PC-3 (cell line): ENCODE results near the gene ATG13. TPM values are rescaled to one million over a fixed set of nuclear protein-coding genes. Genes with fewer than 3 reads are reported as not detected.

Experiments used
- ATAC-seq: fragments of 200-7000 bp; cut with Tn5 transposase; 2 replicates; pipeline ENCODE4 v1.9.1; 2020; ENCODE audit warnings: mild to moderate bottlenecking, moderate library complexity
- BruUV-seq: library from RNA; stranded (reverse); fragments of 400-500 nt; replicated peaks from 2 replicates; lab custom pipeline; 2021; lab: Mats Ljungman, UMichigan
- CTCF ChIA-PET: fragments of 300-600 bp; sonication (Branson Sonifier 250); formaldehyde crosslinking; loops from one replicate; lab custom pipeline; 2022; ENCODE audit warnings: antibody characterized with exemption; lab: Charles Lee
- POLR2A ChIA-PET: fragments of 300-600 bp; sonication (Branson Sonifier 250); formaldehyde crosslinking; loops from one replicate; lab custom pipeline; 2022; ENCODE audit warnings: antibody characterized with exemption; ENCODE audit not compliant: unreplicated experiment; lab: Charles Lee
- DNase-seq: peaks from one replicate; pipeline ENCODE4 v3.0.0-alpha.2; 2015
- H2AFZ ChIP-seq: fragments of 300-600 bp; sonication (generic); 2 replicates; pipeline ENCODE4 v1.6.0; 2016; ENCODE audit warnings: antibody characterized with exemption, low read length
- H3F3A ChIP-seq: fragments of 300-600 bp; sonication (generic); one replicate; pipeline ENCODE4 v1.6.0; 2017; ENCODE audit warnings: antibody characterized with exemption, low read length, control low read depth, mild to moderate bottlenecking; ENCODE audit not compliant: unreplicated experiment
- H3K27ac ChIP-seq: fragments of 300-600 bp; sonication (generic); 2 replicates; pipeline ENCODE4 v1.5.1; 2016; ENCODE audit warnings: mild to moderate bottlenecking, low read length
- H3K27me3 ChIP-seq: fragments of 300-600 bp; sonication (generic); 2 replicates; pipeline ENCODE4 v1.6.1; 2016; ENCODE audit warnings: low read length, mixed read lengths
- H3K36me3 ChIP-seq: fragments of 300-600 bp; sonication (generic); 2 replicates; pipeline ENCODE4 v1.6.1; 2016; ENCODE audit warnings: low read depth, mixed run types, low read length, mixed read lengths
- H3K4me1 ChIP-seq: fragments of 300-600 bp; sonication (generic); 2 replicates; pipeline ENCODE4 v1.5.1; 2016; ENCODE audit warnings: low read length; ENCODE audit not compliant: insufficient read depth
- H3K4me2 ChIP-seq: fragments of 300-600 bp; sonication (generic); 2 replicates; pipeline ENCODE4 v1.6.0; 2016; ENCODE audit warnings: low read length
- H3K4me3 ChIP-seq: fragments of 300-600 bp; sonication (generic); 2 replicates; pipeline ENCODE4 v1.5.1; 2016; ENCODE audit warnings: mild to moderate bottlenecking, low read length, mixed read lengths
- H3K79me2 ChIP-seq: fragments of 300-600 bp; sonication (generic); 2 replicates; pipeline ENCODE4 v1.6.1; 2017; ENCODE audit warnings: low read length, mixed read lengths
- H3K9ac ChIP-seq: fragments of 300-600 bp; sonication (generic); 2 replicates; pipeline ENCODE4 v1.6.0; 2016; ENCODE audit warnings: mild to moderate bottlenecking, low read length
- H3K9me2 ChIP-seq: fragments of 300-600 bp; sonication (generic); replicated peaks from 2 replicates; pipeline ENCODE4 v1.6.1; 2016; ENCODE audit warnings: mixed run types, low read length, mixed read lengths
- H3K9me3 ChIP-seq: fragments of 300-600 bp; sonication (generic); 2 replicates; pipeline ENCODE4 v1.6.1; 2016; ENCODE audit warnings: low read length, mixed read lengths
- H4K20me1 ChIP-seq: fragments of 300-600 bp; sonication (generic); 2 replicates; pipeline ENCODE4 v1.6.1; 2016; ENCODE audit warnings: low read length, mixed read lengths
- CTCF ChIP-seq: fragments of 300-600 bp; sonication (generic); conservative IDR thresholded peaks from 2 replicates; pipeline ENCODE4 v1.5.1; 2017; ENCODE audit warnings: antibody characterized with exemption, low read depth, mild to moderate bottlenecking, low read length
- EZH2 ChIP-seq: fragments of 300-600 bp; sonication (generic); IDR thresholded peaks from one replicate; pipeline ENCODE4 v1.6.1; 2017; ENCODE audit warnings: antibody characterized with exemption, mild to moderate bottlenecking, low read length; ENCODE audit not compliant: unreplicated experiment
- EZH2phosphoT487 ChIP-seq: fragments of 300-600 bp; sonication (generic); IDR thresholded peaks from 2 replicates; pipeline ENCODE4 v1.6.1; 2018; ENCODE audit warnings: mild to moderate bottlenecking, antibody characterized with exemption, low read length, borderline replicate concordance
- intact Hi-C: fragments of 100-400 bp; cut with micrococcal nuclease; formaldehyde crosslinking; loops from 2 replicates; pipeline ENCODE4 v1.9.0; 2023
- total RNA-seq: library from RNA; depleted of rRNA; stranded (reverse); fragments of >200 nt; gene quantifications from 2 replicates; pipeline ENCODE4 v1.2.3, GENCODE V29; 2014

The ATG13 gene
- total RNA-seq, 1 experiment from 2014 or later = 95.0 TPM

GRCh38 chr11:46617972-46618314 is 590 bp downstream of the ATG13 start:
- H3K27me3 ChIP-seq = no peaks in the 10 kb centered on the region
- H3K4me2 ChIP-seq = peak overlapping the region; percentile 91
- intact Hi-C loops = loop anchor here (2.0 kb wide), 2 partner anchors 23 to 63 kb away; partner anchors contain the start of gene AMBRA1
- peak overlapping the region; percentile 93 for H2AFZ ChIP-seq
- no peaks in the 10 kb centered on the region for H3K9me2 ChIP-seq
- POLR2A ChIA-PET = interaction anchor here (0.6 kb wide), 1 partner anchor 214 kb away, joined by 8 read pairs; no protein-coding TSS in a partner anchor
- no peaks in the 10 kb centered on the region for H3K36me3 ChIP-seq
- no peaks in the 10 kb centered on the region for H3K9me3 ChIP-seq
- peak overlapping the region; percentile 78 for H3K27ac ChIP-seq
- BruUV-seq = no TSS peak
- H3K4me1 ChIP-seq = peaks cover 15% of the 10 kb centered on the region
- H4K20me1 ChIP-seq = no peaks in the 10 kb centered on the region
- peak overlapping the region; percentile 95 for H3K9ac ChIP-seq
- no peaks in the 10 kb centered on the region for H3F3A ChIP-seq
- CTCF ChIA-PET = interaction anchor here (0.9 to 1.5 kb wide), 2 partner anchors 88 to 128 kb away, joined by 4 to 6 read pairs; no protein-coding TSS in a partner anchor
- no peak for ATAC-seq
- peak overlapping the region; percentile 97 for H3K4me3 ChIP-seq
- TF ChIP-seq EZH2 (no peak), CTCF (no peak), EZH2phosphoT487 (no peak)
- DNase-seq = no peak
- H3K79me2 ChIP-seq = peaks cover 39% of the 10 kb centered on the region

- POLR2A ChIA-PET = interaction anchor here (0.6 kb wide), 1 partner anchor 213 kb away, joined by 8 read pairs; no protein-coding TSS in a partner anchor
- no peak for ATAC-seq
- Histone ChIP-seq H3K9ac (peak overlapping the region; percentile 95; the same call in 1 of the 2 replicates), H4K20me1 (no peaks in the 10 kb centered on the region), H3K4me1 (peaks cover 15% of the 10 kb centered on the region), H2AFZ (no peak overlapping the region), H3K4me2 (peak overlapping the region; percentile 91), H3K9me3 (no peaks in the 10 kb centered on the region), H3K36me3 (no peaks in the 10 kb centered on the region), H3K27ac (no peak overlapping the region), H3F3A (no peaks in the 10 kb centered on the region), H3K4me3 (peak overlapping the region; percentile 97), H3K9me2 (no peaks in the 10 kb centered on the region), H3K27me3 (no peaks in the 10 kb centered on the region), H3K79me2 (peaks cover 39% of the 10 kb centered on the region)
- intact Hi-C loops = no loop called here
- no peak for DNase-seq
- BruUV-seq = no TSS peak
- TF ChIP-seq EZH2phosphoT487 = no peak
- TF ChIP-seq CTCF = no peak
- no peak for TF ChIP-seq EZH2
- CTCF ChIA-PET = interaction anchor here (1.5 kb wide), 1 partner anchor 129 kb away, joined by 6 read pairs; no protein-coding TSS in a partner anchor
These were observed 1.5 kb downstream of the ATG13 start for GRCh38 chr11:46618837-46619236.

GRCh38 chr11:46625406-46625805 is 8.1 kb downstream of the ATG13 start:
- no peak for ATAC-seq
- Histone ChIP-seq H3K4me1 (no peaks in the 10 kb centered on the region), H3K27ac (no peak overlapping the region), H3K27me3 (no peaks in the 10 kb centered on the region), H3K9me3 (no peaks in the 10 kb centered on the region), H4K20me1 (no peaks in the 10 kb centered on the region), H3K9me2 (no peaks in the 10 kb centered on the region), H3K4me2 (no peak overlapping the region), H2AFZ (no peak overlapping the region), H3K4me3 (no peak overlapping the region), H3K36me3 (no peaks in the 10 kb centered on the region), H3K79me2 (peaks cover 17% of the 10 kb centered on the region), H3F3A (no peaks in the 10 kb centered on the region), H3K9ac (no peak overlapping the region)
- no peak for TF ChIP-seq EZH2phosphoT487
- TF ChIP-seq CTCF = no peak
- TF ChIP-seq EZH2 = no peak
- ChIA-PET POLR2A (no interaction called here), CTCF (no interaction called here)
- peak; percentile 44 for DNase-seq
- no TSS peak for BruUV-seq
- intact Hi-C loops = no loop called here
